ENCODE measurements around the gene KRTAP5-6. TPM values are rescaled to one million over a fixed set of nuclear protein-coding genes. Genes with fewer than 3 reads are reported as not detected.
A peak's percentile ranks its signal among the peaks of the same experiment; 100 is the strongest.

KRTAP5-6 gene
- total RNA-seq, 1 donor from 2014 or later = not detected

- H3K4me3 Mint-ChIP-seq (ENCODE audit: unreplicated experiment) = no peak overlapping the region
- H3K9me3 Mint-ChIP-seq (ENCODE audit: unreplicated experiment) = no peaks in the 10 kb centered on the region
- no peak for DNase-seq (ENCODE audit: low spot score)
- peaks cover 14% of the 10 kb centered on the region for H3K27me3 Mint-ChIP-seq (ENCODE audit: unreplicated experiment)
- no peaks in the 10 kb centered on the region for H3K36me3 Mint-ChIP-seq (ENCODE audit: low read depth, unreplicated experiment)
- no peaks in the 10 kb centered on the region for H3K4me1 Mint-ChIP-seq (ENCODE audit: unreplicated experiment)
- no peak for TF ChIP-seq CTCF (IDR thresholded peaks at IDR 0.05; ENCODE audit: unreplicated experiment)
- no peak overlapping the region for H3K27ac Mint-ChIP-seq (ENCODE audit: unreplicated experiment)
Measured at GRCh38 chr11:1650918-1651262, 46.1 kb upstream of the KRTAP5-6 start.

GRCh38 chr11:1651411-1651980, 45.5 kb upstream of the KRTAP5-6 start:
- H3K4me1 Mint-ChIP-seq (ENCODE audit: unreplicated experiment) = no peaks in the 10 kb centered on the region
- H3K36me3 Mint-ChIP-seq (ENCODE audit: low read depth, unreplicated experiment) = no peaks in the 10 kb centered on the region
- no peaks in the 10 kb centered on the region for H3K9me3 Mint-ChIP-seq (ENCODE audit: unreplicated experiment)
- peaks cover 14% of the 10 kb centered on the region for H3K27me3 Mint-ChIP-seq (ENCODE audit: unreplicated experiment)
- no peak overlapping the region for H3K4me3 Mint-ChIP-seq (ENCODE audit: unreplicated experiment)
- no peak for TF ChIP-seq CTCF (IDR thresholded peaks at IDR 0.05; ENCODE audit: unreplicated experiment)
- no peak overlapping the region for H3K27ac Mint-ChIP-seq (ENCODE audit: unreplicated experiment)
- DNase-seq (ENCODE audit: low spot score) = no peak

GRCh38 chr11:1652026-1652425, 45.0 kb upstream of the KRTAP5-6 start:
- Mint-ChIP-seq H3K36me3 (ENCODE audit: low read depth, unreplicated experiment) (no peaks in the 10 kb centered on the region), H3K27ac (ENCODE audit: unreplicated experiment) (no peak overlapping the region), H3K4me3 (ENCODE audit: unreplicated experiment) (no peak overlapping the region), H3K4me1 (ENCODE audit: unreplicated experiment) (no peaks in the 10 kb centered on the region), H3K9me3 (ENCODE audit: unreplicated experiment) (no peaks in the 10 kb centered on the region), H3K27me3 (ENCODE audit: unreplicated experiment) (peaks cover 14% of the 10 kb centered on the region)
- TF ChIP-seq CTCF (IDR thresholded peaks at IDR 0.05; ENCODE audit: unreplicated experiment) = no peak
- no peak for DNase-seq (ENCODE audit: low spot score)

GRCh38 chr11:1652442-1652770, 44.6 kb upstream of the KRTAP5-6 start:
- Mint-ChIP-seq H3K36me3 (ENCODE audit: low read depth, unreplicated experiment) (no peaks in the 10 kb centered on the region), H3K27me3 (ENCODE audit: unreplicated experiment) (peaks cover 14% of the 10 kb centered on the region), H3K4me3 (ENCODE audit: unreplicated experiment) (no peak overlapping the region), H3K9me3 (ENCODE audit: unreplicated experiment) (no peaks in the 10 kb centered on the region), H3K4me1 (ENCODE audit: unreplicated experiment) (no peaks in the 10 kb centered on the region), H3K27ac (ENCODE audit: unreplicated experiment) (no peak overlapping the region)
- no peak for DNase-seq (ENCODE audit: low spot score)
- TF ChIP-seq CTCF (IDR thresholded peaks at IDR 0.05; ENCODE audit: unreplicated experiment) = no peak

GRCh38 chr11:1652771-1653540, 44.0 kb upstream of the KRTAP5-6 start:
- no peak overlapping the region for H3K4me3 Mint-ChIP-seq (ENCODE audit: unreplicated experiment)
- no peak overlapping the region for H3K27ac Mint-ChIP-seq (ENCODE audit: unreplicated experiment)
- no peaks in the 10 kb centered on the region for H3K36me3 Mint-ChIP-seq (ENCODE audit: low read depth, unreplicated experiment)
- peak; percentile 90 for DNase-seq (ENCODE audit: low spot score)
- H3K9me3 Mint-ChIP-seq (ENCODE audit: unreplicated experiment) = no peaks in the 10 kb centered on the region
- no peaks in the 10 kb centered on the region for H3K4me1 Mint-ChIP-seq (ENCODE audit: unreplicated experiment)
- TF ChIP-seq CTCF (IDR thresholded peaks at IDR 0.05; ENCODE audit: unreplicated experiment) = peak; percentile 99
- H3K27me3 Mint-ChIP-seq (ENCODE audit: unreplicated experiment) = peaks cover 14% of the 10 kb centered on the region
